ENCODE measurements around the gene WDR45B. TPM values are rescaled to one million over a fixed set of nuclear protein-coding genes. Genes with fewer than 3 reads are reported as not detected.

The WDR45B gene
- total RNA-seq, 2 experiments from 2014 or later: 127 to 132 TPM

DNA sequence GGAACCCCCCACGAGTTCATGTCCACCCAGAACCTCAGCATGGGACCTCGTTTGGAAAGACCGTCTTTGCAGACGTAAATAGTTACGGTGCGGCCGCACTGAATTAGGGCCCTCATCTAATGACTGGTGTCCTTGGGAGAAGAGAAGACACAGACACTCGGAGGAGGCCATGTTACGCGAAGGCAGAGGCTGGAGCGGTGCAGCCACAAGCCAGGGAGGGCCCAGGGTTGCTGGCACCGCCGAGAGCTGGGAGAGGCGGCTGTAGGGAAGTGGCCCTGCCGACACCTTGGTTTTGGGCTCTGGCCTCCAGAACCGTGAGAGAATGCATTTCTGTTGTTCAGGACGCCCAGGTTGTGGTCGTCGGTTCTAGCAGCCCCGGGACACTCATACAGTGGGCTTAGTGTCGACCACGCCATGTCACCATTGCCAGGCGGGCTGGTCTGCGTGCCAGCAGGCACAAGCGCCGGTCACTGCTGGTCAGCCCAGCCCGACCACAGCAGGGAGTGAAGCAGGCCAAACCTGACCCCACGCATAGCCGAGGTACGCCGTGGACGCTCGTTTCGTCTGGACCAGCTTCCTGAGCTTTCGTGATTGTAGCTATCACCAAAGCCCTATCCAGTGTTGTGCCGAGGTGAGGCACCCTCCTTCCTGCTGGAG, 10.7 kb upstream of the WDR45B start:
- H3K27ac Mint-ChIP-seq: no peak overlapping the region
- ChIA-PET CTCF (no interaction called here), POLR2A (no interaction called here)
- H3K9me3 Mint-ChIP-seq: no peaks in the 10 kb centered on the region
- no peak for ATAC-seq
- no peak overlapping the region for H3K4me3 Mint-ChIP-seq
- no peaks in the 10 kb centered on the region for H3K36me3 Mint-ChIP-seq (ENCODE audit: low read depth)
- DNase-seq: no peak
- TF ChIP-seq, protein P1, sequence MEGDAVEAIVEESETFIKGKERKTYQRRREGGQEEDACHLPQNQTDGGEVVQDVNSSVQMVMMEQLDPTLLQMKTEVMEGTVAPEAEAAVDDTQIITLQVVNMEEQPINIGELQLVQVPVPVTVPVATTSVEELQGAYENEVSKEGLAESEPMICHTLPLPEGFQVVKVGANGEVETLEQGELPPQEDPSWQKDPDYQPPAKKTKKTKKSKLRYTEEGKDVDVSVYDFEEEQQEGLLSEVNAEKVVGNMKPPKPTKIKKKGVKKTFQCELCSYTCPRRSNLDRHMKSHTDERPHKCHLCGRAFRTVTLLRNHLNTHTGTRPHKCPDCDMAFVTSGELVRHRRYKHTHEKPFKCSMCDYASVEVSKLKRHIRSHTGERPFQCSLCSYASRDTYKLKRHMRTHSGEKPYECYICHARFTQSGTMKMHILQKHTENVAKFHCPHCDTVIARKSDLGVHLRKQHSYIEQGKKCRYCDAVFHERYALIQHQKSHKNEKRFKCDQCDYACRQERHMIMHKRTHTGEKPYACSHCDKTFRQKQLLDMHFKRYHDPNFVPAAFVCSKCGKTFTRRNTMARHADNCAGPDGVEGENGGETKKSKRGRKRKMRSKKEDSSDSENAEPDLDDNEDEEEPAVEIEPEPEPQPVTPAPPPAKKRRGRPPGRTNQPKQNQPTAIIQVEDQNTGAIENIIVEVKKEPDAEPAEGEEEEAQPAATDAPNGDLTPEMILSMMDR (IDR thresholded peaks at IDR 0.05): no peak
- H3K4me1 Mint-ChIP-seq (ENCODE audit: low read depth): no peaks in the 10 kb centered on the region
- no peaks in the 10 kb centered on the region for H3K27me3 Mint-ChIP-seq
- intact Hi-C loops (cut with micrococcal nuclease): no loop called here

DNA sequence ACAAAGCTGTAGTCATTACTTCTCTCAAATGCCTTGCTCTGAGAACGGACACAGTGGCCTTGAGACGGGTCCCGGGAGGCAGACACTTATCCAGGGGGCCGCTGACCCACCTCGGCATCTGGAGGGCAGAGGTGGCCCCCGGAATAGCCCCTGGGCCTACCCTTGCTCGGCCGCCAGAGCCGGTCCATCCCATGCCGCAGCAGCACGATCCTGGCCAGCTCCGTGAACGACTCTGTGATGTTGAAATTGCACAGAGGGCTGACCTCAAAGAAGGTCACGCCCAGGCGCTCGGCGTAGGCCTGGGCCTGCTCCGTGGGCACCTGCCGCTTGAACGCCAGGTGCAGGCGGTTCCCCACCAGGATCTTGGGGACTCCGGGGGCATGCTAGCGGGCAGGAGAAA, 10.1 kb upstream of the WDR45B start:
- no peaks in the 10 kb centered on the region for H3K27me3 Mint-ChIP-seq
- ATAC-seq (no peak), DNase-seq (no peak)
- H3K27ac Mint-ChIP-seq: no peak overlapping the region
- H3K9me3 Mint-ChIP-seq: no peaks in the 10 kb centered on the region
- no peaks in the 10 kb centered on the region for H3K4me1 Mint-ChIP-seq (ENCODE audit: low read depth)
- H3K36me3 Mint-ChIP-seq (ENCODE audit: low read depth): no peaks in the 10 kb centered on the region
- CTCF ChIA-PET: no interaction called here
- POLR2A ChIA-PET: no interaction called here
- H3K4me3 Mint-ChIP-seq: no peak overlapping the region
- intact Hi-C loops (cut with micrococcal nuclease): no loop called here
- TF ChIP-seq, protein P1 (IDR thresholded peaks at IDR 0.05): no peak

DNA sequence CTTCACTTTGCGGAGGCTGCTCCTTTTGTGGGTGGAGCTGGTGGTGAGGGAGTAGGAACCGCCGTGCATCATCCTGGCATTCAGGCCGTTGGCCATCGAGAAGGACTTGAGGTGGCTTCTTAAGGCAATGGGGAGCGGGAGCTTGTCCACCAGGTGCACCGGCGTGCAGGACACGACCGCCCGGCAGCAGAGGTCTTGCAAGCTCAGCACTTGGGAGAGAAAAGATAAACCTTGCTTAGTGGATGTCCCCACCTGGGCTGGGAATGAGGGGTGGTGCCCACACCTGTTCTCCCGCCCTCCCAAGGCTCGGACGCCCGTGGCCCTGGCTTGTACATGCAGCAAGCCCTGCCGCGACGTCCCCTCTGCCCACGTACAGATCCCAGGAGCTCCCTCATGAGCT, 9.7 kb upstream of the WDR45B start:
- ATAC-seq (no peak), DNase-seq (no peak)
- CTCF ChIA-PET: no interaction called here
- Mint-ChIP-seq H3K9me3 (no peaks in the 10 kb centered on the region), H3K36me3 (ENCODE audit: low read depth) (no peaks in the 10 kb centered on the region), H3K27ac (no peak overlapping the region), H3K4me1 (ENCODE audit: low read depth) (no peaks in the 10 kb centered on the region), H3K4me3 (no peak overlapping the region), H3K27me3 (no peaks in the 10 kb centered on the region)
- intact Hi-C loops (cut with micrococcal nuclease): no loop called here
- TF ChIP-seq, protein P1 (IDR thresholded peaks at IDR 0.05): no peak
- POLR2A ChIA-PET: no interaction called here

DNA sequence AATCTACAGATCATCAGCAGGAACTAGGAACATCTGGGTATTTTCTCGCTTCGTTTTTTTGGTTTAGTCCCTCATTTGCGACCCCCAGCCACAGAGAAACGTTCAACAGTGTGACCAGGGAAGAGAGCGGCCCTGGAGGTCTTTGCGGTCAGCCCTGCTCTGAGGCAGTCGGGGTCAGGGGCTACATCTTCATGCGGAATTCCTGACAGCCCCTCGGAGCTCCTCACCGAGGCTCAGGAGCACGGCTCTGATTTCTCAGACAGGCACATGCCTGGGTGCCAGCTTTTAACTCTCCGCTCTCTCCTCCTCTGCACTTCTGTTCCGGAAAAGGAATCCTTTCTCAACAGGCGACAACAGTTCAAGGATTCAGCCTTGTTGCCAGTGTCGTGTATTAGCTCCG, 8.0 kb upstream of the WDR45B start:
- Mint-ChIP-seq H3K27me3 (no peaks in the 10 kb centered on the region), H3K36me3 (ENCODE audit: low read depth) (no peaks in the 10 kb centered on the region), H3K9me3 (no peaks in the 10 kb centered on the region), H3K27ac (no peak overlapping the region), H3K4me3 (no peak overlapping the region), H3K4me1 (ENCODE audit: low read depth) (no peaks in the 10 kb centered on the region)
- CTCF ChIA-PET: interaction anchor here (1.3 kb wide), 1 partner anchor 111 kb away, joined by 5 read pairs; no protein-coding TSS in a partner anchor
- ATAC-seq (no peak), DNase-seq (no peak)
- POLR2A ChIA-PET: no interaction called here
- intact Hi-C loops (cut with micrococcal nuclease): no loop called here
- TF ChIP-seq, protein P1 (IDR thresholded peaks at IDR 0.05): no peak

DNA sequence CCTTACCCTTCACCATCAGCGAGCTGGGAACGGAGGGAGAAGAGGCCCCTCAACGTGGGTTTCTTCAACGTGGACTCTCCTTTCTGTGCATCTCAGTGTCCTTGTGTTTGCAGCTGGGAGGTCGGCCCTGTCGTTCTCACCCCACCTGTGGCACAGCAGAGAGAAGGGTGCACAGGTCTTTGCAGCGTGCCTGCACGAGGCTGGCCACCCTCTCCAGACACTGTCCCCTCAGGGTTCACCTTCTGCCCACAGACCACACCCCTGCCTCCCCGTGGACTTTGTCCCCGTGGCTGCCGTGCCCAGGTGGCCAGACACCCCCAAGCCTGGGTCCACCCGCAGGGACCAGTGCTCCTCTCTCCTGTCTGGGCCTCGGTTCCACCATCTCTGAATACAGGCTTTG, 7.3 kb upstream of the WDR45B start:
- Mint-ChIP-seq H3K4me1 (ENCODE audit: low read depth) (no peaks in the 10 kb centered on the region), H3K27ac (no peak overlapping the region), H3K27me3 (no peaks in the 10 kb centered on the region), H3K9me3 (no peaks in the 10 kb centered on the region), H3K4me3 (no peak overlapping the region), H3K36me3 (ENCODE audit: low read depth) (no peaks in the 10 kb centered on the region)
- CTCF ChIA-PET: interaction anchor here (0.6 to 1.7 kb wide), 2 partner anchors 13 to 22 kb away, joined by 3 to 5 read pairs; no protein-coding TSS in a partner anchor
- DNase-seq (no peak), ATAC-seq (no peak)
- POLR2A ChIA-PET: no interaction called here
- TF ChIP-seq, protein P1 (IDR thresholded peaks at IDR 0.05): no peak
- intact Hi-C loops (cut with micrococcal nuclease): no loop called here
